Calu3 (cell line): ENCODE results near the gene SND1. TPM values are rescaled to one million over a fixed set of nuclear protein-coding genes. Genes with fewer than 3 reads are reported as not detected.
A peak's percentile ranks its signal among the peaks of the same experiment; 100 is the strongest.

Source experiments
- BruUV-seq: library from RNA; stranded (reverse); fragments of 400-500 nt; replicated peaks from 2 replicates; lab custom pipeline; 2021; lab: Mats Ljungman, UMichigan
- CTCF ChIA-PET: fragments of 300-600 bp; sonication (Branson Sonifier 250); formaldehyde crosslinking; loops from one replicate; lab custom pipeline; 2022; ENCODE audit warnings: antibody characterized with exemption; lab: Charles Lee
- DNase-seq: peaks from one replicate; pipeline ENCODE4 v3.0.0; 2022
- H3K27ac Mint-ChIP-seq: one replicate; pipeline ENCODE4 v1.8.0; 2022; ENCODE audit warnings: mixed read lengths; ENCODE audit not compliant: unreplicated experiment
- H3K27me3 Mint-ChIP-seq: one replicate; pipeline ENCODE4 v1.8.0; 2022; ENCODE audit warnings: mixed read lengths; ENCODE audit not compliant: unreplicated experiment
- H3K36me3 Mint-ChIP-seq: one replicate; pipeline ENCODE4 v1.8.0; 2022; ENCODE audit warnings: mild to moderate bottlenecking, moderate library complexity, mixed read lengths; ENCODE audit not compliant: insufficient read depth, unreplicated experiment
- H3K4me1 Mint-ChIP-seq: one replicate; pipeline ENCODE4 v1.8.0; 2022; ENCODE audit warnings: mild to moderate bottlenecking, low read depth, mixed read lengths; ENCODE audit not compliant: unreplicated experiment
- H3K4me3 Mint-ChIP-seq: one replicate; pipeline ENCODE4 v1.8.0; 2022; ENCODE audit warnings: mild to moderate bottlenecking, low read depth, moderate library complexity, mixed read lengths; ENCODE audit not compliant: unreplicated experiment
- H3K9me3 Mint-ChIP-seq: one replicate; pipeline ENCODE4 v1.8.0; 2022; ENCODE audit warnings: low read depth, mixed read lengths; ENCODE audit not compliant: unreplicated experiment
- CTCF ChIP-seq: fragments of 200-600 bp; IDR thresholded peaks from one replicate; pipeline ENCODE4 v1.8.0; 2022; ENCODE audit warnings: antibody characterized with exemption; ENCODE audit not compliant: unreplicated experiment
- intact Hi-C: fragments of 100-400 bp; cut with micrococcal nuclease; formaldehyde crosslinking; loops from one replicate; pipeline ENCODE4 v1.10.0; 2022; ENCODE audit not compliant: unreplicated experiment
- total RNA-seq: library from RNA; stranded (reverse); gene quantifications from 2 replicates; pipeline ENCODE4 v1.2.3, GENCODE V29; 2022

The SND1 gene
- total RNA-seq, 1 experiment from 2014 or later = 205 TPM

DNA sequence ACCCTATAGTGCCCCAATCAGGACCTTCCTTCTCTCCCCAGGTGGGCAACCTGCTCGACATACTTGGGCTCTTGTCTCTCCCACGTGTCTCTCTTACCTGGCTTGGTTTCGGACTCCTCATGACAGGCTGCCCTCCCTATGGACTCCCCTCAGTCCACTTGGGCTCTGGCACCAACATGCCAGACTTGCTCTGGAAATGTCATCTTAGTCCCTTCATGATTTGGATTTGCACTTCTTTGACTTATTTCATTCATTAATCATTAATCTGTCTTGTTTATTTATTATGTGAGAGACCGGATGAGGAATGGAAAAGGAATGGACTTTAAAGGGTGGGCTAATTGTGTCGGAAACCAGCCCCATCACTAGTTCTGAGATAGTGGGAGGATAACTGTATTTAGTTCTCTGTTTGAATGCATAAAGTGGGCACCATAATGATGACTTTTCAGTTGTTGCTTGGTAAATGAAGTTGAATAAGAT is 108.0 kb downstream of the SND1 start:
- Mint-ChIP-seq H3K27me3 (no peaks in the 10 kb centered on the region), H3K27ac (peak overlapping the region; percentile 12), H3K9me3 (no peaks in the 10 kb centered on the region), H3K4me3 (peak overlapping the region; percentile 39), H3K4me1 (peaks cover 35% of the 10 kb centered on the region), H3K36me3 (peaks cover 8% of the 10 kb centered on the region)
- no TSS peak for BruUV-seq
- CTCF ChIA-PET = no interaction called here
- TF ChIP-seq CTCF = no peak
- DNase-seq = no peak
- intact Hi-C loops = no loop called here

- H3K27ac Mint-ChIP-seq = peak overlapping the region; percentile 12
- TF ChIP-seq CTCF = no peak
- no peaks in the 10 kb centered on the region for H3K9me3 Mint-ChIP-seq
These were observed 108.5 kb downstream of the SND1 start for GRCh38 chr7:127760436-127761031.

GRCh38 chr7:127761196-127761595 is 109.2 kb downstream of the SND1 start:
- CTCF ChIA-PET = no interaction called here
- BruUV-seq = no TSS peak
- H3K4me3 Mint-ChIP-seq = no peak overlapping the region
- DNase-seq = no peak
- H3K4me1 Mint-ChIP-seq = peaks cover 35% of the 10 kb centered on the region
- intact Hi-C loops = no loop called here
- H3K9me3 Mint-ChIP-seq = no peaks in the 10 kb centered on the region
- no peaks in the 10 kb centered on the region for H3K27me3 Mint-ChIP-seq
- no peak for TF ChIP-seq CTCF
- no peak overlapping the region for H3K27ac Mint-ChIP-seq
- H3K36me3 Mint-ChIP-seq = peaks cover 8% of the 10 kb centered on the region

More at GRCh38 chr7:127760436-127761031, 108.5 kb downstream of the SND1 start:
- H3K4me3 Mint-ChIP-seq = no peak overlapping the region
- H3K27me3 Mint-ChIP-seq = no peaks in the 10 kb centered on the region
- CTCF ChIA-PET = no interaction called here
- BruUV-seq = no TSS peak
- intact Hi-C loops = no loop called here
- H3K36me3 Mint-ChIP-seq = peaks cover 8% of the 10 kb centered on the region
- DNase-seq = no peak
- H3K4me1 Mint-ChIP-seq = peaks cover 35% of the 10 kb centered on the region

DNA sequence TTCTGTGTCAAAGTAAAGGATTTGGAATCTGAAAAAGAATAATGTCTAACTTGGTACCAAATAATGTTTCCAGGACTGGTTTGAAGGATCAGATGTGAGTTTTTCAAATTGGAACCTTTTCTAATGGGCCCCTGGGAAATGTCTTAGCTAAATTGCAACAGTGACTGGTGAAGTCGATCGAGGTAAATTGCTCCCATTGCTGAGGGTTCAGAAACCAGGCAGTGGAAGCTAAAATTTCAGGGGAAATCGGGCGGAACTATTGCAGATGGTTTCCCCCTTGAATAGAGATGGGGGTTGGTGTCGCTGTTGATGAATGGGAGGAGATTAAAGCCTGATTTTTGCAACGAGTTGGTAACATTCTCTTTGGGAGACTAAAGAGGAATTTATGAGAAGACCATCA is 112.7 kb downstream of the SND1 start:
- no TSS peak for BruUV-seq
- TF ChIP-seq CTCF = no peak
- intact Hi-C loops = no loop called here
- no peaks in the 10 kb centered on the region for H3K9me3 Mint-ChIP-seq
- no peaks in the 10 kb centered on the region for H3K27me3 Mint-ChIP-seq
- H3K4me3 Mint-ChIP-seq = no peak overlapping the region
- no peak overlapping the region for H3K27ac Mint-ChIP-seq
- peaks cover 8% of the 10 kb centered on the region for H3K36me3 Mint-ChIP-seq
- peaks cover 39% of the 10 kb centered on the region for H3K4me1 Mint-ChIP-seq
- CTCF ChIA-PET = interaction anchor here (0.7 to 0.8 kb wide), 2 partner anchors 12 to 670 kb away, joined by 3 read pairs; no protein-coding TSS in a partner anchor
- no peak for DNase-seq
